Activated CD4-positive, alpha-beta T cell treated with anti-CD3 and anti-CD28 coated beads, Interleukin-2, amount 50 U/mL, for 4 hours (primary cell): ENCODE data around the gene MKRN2OS.

Source experiments
- DNase-seq, 2 experiments: peaks; one replicate each; pipeline ENCODE4 v3.0.0-alpha.2; 2020

MKRN2OS gene

GRCh38 chr3:12512534-12513118, 32.7 kb downstream of the MKRN2OS start:
- no peak for DNase-seq

DNA sequence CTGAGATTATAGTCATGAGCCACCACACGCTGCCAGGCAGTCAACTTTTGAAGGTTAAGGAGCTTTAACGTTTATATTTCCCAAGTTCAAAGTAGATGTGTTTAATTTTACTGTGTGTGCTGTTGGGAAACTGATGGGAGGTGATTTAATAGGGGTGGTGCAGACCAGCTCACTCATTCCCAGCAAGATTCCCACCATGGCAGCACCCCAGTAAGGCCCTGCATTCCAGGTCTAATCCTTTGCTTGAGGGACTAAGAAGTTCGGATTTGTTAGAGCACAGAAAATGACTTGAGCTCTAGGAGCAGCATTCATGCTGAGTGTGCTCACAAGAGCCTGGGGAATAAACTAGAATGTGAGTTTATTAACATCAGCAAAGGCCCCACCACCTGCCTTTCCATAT, 35.8 kb downstream of the MKRN2OS start:
- DNase-seq, result no peak

- DNase-seq, result no peak
Observed at GRCh38 chr3:12508291-12508700, 37.0 kb downstream of the MKRN2OS start.

DNA sequence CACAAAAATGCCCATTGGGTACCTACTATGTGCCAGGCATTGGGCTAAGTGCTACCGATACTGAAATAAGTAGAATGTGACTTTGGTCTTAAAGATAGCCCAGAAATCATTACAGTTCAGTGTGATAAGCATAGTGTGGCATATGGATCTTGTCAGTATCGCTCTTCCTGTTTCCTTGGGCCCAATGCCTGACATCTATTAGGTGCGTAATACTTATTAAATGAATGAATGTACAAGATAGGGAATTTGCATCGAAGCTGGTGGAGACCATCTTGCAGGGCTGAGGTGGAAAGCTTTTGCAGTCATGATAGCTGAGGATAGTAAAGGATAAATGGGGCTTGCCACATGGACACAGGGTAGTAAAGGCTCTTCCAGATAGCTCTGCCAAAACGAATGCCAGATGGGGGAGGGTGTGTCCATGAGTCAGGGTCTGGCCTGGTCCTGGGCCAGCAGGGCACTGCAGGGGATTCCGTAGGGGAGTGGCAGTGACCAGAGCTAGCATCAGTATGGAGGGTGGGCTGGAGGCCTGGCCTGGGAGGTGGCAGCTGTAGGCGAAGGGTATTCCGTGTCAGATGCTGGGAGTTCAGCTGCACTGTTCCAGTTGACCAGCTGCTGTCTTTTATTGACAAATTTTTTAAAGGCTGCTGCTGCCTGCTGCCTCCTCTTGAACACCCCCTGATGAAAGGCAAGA, 37.6 kb downstream of the MKRN2OS start:
- DNase-seq, result no peak

DNA sequence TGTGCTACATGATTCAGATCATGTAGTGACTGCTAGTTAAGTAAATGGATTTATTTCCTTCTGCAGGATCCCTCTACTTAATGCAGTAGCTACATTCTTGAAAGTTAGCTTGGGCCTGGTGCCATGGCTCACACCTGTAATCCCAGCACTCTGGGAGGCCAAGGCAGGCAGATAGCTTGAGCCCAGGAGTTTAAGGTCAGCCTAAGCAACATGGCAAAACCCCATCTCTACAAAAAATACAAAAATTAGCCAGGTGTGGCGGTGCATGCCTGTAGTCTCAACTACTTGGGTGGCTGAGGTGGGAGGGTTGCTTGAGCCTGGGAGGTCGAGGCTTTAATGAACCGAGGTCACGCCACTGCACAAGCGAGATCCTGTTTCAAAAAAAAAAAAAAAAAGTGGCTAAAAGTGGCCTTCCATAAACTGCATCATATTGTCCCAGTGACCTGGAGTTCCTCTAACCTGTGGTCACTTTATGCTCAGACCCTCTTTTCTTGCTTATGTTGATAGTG, 39.0 kb downstream of the MKRN2OS start:
- no peak for DNase-seq

DNA sequence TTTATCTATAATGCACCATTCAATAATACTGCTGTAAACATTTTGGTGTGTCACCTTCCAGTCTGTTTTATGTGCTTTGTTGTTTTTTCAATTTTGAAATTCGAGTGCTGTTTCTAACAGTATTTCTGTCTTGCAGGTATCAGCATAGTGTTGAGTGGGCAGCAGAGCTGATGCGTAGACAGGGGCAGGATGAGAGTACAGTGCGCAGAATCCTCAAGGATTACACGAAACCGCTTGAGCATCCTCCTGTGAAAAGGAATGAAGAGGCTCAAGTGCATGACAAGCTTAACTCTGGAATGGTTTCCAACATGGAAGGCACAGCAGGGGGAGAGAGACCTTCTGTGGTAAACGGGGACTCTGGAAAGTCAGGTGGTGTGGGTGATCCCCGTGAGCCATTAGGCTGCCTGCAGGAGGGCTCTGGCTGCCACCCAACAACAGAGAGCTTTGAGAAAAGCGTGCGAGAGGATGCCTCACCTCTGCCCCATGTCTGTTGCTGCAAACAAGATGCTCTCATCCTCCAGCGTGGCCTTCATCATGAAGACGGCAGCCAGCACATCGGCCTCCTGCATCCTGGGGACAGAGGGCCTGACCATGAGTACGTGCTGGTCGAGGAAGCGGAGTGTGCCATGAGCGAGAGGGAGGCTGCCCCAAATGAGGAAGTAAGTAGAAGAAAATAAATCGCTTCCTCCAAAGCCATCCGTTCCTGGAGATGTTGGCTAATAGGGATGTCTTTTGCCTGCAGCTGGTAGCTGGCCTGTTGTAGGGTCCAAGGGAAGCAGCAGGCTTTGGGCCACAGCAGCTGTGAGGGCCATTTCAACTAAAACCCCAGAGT, 42.0 kb downstream of the MKRN2OS start:
- DNase-seq, result no peak

- DNase-seq, result no peak
Observed at GRCh38 chr3:12501360-12502020, 43.8 kb downstream of the MKRN2OS start.

GRCh38 chr3:12499474-12499873, 45.8 kb downstream of the MKRN2OS start:
- no peak for DNase-seq

DNA sequence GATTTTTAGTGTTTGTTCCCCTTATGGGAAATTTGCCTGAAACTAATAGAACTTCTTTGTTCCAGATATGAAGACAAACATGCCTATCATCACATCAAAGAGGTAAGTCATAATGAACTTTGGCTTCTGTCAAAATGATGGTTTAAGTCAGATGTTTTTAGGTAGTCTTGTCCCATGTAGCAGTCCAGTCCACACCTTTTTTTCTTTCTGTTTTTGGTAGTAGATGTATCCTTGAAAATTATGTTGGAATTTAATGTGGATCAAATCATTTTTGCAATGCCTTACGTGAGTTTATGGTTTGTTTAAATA, 48.9 kb downstream of the MKRN2OS start:
- DNase-seq, result no peak

DNA sequence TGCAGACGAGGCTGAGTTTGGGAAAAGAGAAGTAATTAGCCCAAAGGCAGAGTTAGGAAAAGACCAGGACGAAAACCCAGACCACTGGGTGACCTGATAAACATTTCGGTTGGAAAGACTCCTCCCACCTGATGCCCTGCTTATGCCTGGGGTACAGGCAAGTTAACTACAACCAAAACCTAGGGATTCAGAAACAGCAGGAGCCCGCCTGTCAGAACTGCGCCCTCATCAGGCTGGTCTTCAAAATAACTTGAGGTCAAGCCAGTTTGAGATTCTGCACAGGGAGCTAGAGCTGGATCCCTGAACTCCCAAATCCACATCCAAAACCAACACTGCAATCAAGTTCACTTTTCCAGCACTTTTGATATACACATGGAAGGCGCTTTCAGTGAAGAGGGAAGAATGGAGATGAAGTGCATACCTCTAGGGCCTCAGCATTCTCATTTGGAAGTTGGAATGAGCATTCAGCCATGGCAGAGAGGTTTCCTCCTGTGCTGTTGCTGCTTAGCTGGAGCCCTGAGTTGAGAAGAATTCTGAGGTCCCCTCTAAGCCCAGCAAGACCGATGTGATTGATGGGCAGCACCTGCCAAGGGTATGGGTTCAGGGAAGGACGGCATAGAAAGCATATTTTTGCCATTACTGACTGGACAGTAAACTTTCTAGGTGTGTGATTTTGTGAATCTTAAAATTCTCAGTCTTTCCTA, 49.4 kb downstream of the MKRN2OS start:
- DNase-seq, result no peak

- no peak for DNase-seq
Observed at GRCh38 chr3:12490547-12490946, 54.8 kb downstream of the MKRN2OS start.

- DNase-seq, result no peak
Observed at GRCh38 chr3:12489832-12490231, 55.5 kb downstream of the MKRN2OS start.
